GM18861 (cell line): ENCODE data around the gene SNX9.

ENCODE experiments used
- ATAC-seq: cut with Tn5 transposase; IDR thresholded peaks from one replicate; pipeline ENCODE4 v1.9.1; 2021; ENCODE audit not compliant: unreplicated experiment

SNX9 gene

DNA sequence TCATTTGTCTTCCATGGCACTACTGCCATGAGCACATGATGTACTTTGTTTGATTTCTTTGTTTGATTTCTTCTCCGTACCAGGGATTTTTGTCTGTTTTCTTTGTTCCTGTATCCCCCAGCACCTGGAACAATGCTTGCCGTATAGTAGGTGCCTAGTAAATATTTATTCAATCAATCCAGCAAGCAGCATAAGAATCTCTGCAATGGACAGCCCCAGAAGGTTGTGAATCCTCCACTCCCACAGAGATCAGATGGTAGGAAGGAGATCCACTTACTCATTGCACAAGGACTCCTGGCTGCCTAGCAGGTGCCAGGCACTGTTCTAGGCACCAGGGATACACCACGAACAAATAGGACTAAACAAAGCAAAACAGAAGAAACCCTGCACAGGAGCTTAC is 151.9 kb downstream of the SNX9 start:
- ATAC-seq = no peak

DNA sequence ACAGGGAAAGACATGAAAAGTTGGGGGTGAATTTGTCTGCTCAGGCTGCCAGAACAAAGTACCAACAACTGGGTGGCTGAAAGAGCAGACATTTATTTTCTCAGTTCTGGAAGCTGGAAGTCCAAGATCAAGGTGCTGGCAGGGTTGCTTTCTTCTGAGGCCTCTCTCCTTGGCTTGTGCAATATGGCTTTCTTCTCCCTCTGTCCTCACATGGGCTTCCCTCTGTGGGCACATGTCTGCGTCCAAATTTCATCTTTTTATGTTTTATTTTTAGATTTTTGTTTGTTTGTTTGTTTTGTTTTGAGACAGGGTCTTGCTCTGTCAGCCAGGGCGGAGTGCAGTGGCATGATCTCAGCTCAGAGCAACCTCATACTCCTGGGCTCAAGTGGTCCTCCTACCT is 152.4 kb downstream of the SNX9 start:
- ATAC-seq = no peak

DNA sequence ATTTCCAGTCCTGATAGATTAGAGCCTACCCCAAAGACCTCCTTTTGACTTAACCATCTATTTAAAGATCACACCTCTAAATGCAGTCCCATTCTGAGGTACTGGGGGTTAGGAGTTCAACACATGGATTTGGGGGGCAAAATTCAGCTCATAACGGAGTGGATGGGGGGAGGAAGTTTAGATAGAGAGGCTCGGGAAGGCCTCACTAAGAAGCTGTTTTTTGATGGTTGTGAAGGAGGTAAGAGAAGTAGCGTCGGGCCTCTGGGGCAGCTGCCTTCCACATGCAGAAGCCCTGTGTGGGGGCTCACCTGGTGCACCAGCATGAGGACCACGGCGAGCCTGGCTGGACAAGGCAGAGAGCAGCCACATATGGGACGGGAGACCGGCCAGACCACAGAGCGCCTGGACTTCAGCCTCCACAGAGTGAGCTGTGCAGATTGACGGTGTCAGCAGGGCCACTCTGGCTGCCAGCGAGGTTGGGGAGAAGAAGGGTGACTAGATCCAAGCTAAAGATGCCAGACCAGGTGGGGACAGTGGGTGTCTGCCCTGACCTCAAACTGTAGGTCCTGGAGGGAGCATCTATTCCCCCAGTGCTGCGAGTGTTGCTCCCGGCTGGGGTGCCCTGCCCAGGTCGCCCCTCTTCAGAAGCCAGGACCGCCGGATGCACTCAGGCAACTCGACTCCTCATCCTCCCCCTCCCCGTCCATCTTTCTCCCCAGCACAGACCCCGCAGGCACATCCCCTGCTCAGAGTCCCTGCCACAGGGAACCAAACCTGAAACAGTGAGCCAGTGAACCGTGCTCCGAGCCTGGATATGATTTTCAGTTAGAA is 153.5 kb downstream of the SNX9 start:
- ATAC-seq = no peak

DNA sequence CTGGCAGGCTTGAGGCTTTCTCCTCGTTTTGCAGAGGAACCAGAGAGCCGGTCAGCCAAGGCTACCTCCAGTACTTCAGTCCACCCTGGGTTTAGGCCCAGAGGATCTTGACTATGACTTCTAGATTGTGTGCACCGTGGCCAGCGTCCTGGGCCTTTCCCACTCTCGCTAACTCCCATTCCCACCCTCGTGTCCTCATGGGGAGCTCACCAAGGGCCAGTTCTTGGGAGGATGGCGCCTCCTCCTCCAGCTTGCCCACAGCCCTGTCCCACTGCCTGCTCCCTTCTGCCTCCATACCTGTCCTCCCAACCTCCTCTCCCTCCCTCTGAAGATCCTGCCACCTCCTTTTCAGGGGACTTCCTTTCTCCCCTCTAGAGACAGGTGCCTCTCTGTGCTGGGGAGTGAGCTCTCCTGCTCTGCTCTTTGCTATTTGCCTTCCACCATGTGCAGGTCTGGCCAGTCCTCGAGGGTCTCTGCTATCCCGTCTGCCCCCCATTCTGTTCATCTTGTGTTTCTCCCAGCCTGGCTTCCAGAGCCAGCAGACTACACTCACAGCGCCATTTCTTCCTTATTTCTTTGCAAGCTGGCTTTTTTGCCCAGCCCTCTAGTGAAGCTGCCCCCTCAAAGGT is 154.2 kb downstream of the SNX9 start:
- no peak for ATAC-seq

DNA sequence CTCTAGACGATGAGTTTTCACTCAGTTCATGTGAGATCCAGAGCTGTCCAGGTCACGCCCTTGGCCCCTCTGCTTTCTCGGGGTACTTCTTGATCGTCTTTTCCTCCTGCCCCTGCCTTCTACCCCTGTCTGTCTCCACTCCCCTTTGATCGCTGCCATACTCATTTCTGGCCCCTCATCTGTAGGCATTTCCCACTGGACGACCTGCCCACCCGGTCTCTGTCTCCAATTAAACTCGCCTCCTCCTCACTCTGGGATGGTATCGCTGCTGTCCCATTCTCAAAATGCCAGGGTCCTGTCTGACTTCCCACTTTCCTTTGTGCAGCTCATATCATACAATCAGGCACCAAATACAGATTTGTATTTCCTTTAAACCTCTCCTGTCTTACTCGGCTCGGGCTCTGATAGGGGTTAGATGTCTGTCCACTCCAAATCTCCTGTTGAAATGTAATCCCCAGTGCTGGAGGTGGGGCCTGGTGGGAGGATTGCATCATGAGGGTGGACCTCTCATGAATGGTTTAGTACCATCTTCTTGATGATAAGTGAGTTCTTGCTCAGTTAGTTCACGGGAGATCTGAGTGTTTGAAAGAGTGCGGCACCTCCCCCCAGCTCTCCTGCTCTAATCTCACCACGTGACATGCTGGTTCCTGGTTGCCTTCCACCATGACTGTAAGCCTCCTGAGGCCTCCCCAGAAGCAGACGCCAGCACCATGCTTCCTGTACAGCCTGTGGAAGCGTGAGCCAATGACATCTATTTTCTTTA is 155.2 kb downstream of the SNX9 start:
- no peak for ATAC-seq

DNA sequence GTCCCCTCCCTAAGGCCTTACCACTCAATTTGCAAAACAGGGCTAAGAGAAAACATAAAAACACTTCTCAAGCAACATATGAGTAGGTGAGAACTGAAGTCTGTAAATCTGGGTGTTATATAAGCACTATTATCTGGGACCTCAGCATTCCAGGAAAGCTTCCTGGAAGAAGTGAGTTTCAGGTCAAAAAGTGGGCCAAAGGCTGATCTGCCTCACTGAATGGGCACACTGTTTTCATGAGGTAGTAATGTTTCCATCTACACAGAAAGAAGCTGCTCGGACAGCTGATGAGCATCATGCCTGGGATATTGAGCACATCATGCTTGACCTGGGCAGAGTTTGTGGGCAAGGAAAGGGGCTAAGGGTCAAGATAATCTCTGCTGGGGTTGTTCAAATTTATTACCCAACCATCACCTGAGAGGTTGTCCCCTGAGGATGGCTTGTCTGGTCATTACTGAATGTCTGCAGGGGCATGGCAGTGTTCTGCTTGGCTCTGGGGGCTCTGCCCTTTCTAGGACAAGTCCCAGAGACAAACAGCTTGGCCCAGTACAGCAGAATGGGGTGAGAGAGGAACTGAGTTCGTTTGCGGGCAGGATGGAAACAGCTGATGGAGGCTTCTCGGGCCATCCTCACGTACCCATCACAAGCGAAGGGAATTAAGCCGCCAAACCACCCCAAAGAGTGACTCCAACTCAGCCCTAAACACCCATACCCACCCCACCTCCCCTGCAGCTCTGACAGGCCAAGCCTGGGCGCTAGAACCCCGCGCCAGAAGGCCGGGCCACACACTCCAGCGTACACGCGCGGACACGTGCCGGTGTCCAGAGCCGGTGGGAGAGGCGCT is 157.5 kb downstream of the SNX9 start:
- ATAC-seq = no peak

DNA sequence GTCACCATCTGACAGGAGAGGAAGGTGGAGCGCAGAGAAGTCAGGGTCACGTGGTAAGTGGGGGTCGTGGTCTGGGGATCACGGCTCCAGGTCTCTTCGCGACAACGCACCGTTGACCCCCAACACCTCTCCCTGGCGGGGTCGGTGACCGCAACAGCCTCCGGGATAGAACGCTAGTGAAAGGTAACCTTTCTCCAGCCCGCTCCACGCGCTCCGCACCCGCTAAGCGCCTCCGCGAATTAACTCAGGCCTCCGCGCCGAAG is 158.0 kb downstream of the SNX9 start:
- peak; percentile 5 for ATAC-seq

DNA sequence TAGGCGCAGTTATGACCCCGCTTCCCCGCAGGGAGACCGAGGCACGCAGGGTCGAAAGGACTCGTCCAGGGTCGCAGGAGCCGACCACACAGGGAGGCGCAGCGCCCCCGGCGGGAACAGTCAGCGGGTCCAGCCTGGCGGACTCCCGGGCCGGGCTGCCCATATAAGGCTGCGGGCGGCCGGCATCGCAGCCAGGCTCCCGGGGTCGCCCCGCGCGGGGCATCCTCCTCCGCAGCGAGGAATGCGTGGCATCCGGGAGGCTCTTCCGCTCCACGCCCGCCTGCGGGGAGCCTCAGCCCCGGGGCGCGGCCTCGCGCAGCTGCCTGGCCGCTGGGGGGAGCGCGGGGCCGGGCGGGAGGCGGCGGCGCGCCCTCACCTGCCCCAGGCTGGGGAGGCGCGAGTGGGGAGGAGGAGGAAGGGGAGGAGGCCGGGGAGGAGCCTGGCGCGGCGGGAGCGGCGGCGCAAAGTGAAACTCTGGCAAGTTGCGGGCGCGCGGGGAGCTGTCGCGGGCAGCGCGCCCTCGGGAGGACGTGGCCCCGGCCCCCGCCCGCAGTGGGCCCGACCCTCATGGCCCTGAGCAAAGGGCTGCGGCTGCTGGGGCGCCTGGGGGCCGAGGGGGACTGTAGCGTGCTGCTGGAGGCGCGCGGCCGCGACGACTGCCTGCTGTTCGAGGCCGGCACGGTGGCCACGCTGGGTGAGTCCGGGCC is 158.5 kb downstream of the SNX9 start, which contains the start of gene SYNJ2:
SYNJ2 (plus strand) TSS at position 469 of the 707 bp plus-strand sequence; CDS start at position 568, 99 bp downstream.
- peak; percentile 78 for ATAC-seq

DNA sequence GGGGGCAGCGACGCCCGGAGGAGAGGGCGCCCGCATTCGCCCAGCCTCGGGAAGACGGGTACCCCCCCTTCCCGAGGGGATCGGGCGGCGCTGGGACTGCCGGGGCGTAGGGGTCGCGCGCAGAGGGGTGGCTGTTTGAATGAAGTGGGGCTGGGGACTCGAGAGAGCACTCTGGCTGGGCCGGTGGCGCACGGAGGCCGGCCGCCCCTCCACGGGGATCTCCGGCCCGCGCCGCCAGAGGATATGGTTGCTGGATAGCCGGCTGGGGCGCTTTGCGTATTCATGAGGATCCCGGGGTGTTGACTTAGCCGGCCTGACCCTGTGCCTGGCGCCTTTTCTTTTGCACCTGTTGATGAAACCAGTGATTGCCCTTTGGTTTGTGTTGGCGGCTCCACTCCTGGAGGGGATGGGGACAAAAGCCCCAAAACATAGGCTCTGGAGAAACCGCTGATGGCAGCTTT is 159.1 kb downstream of the SNX9 start:
- no peak for ATAC-seq

DNA sequence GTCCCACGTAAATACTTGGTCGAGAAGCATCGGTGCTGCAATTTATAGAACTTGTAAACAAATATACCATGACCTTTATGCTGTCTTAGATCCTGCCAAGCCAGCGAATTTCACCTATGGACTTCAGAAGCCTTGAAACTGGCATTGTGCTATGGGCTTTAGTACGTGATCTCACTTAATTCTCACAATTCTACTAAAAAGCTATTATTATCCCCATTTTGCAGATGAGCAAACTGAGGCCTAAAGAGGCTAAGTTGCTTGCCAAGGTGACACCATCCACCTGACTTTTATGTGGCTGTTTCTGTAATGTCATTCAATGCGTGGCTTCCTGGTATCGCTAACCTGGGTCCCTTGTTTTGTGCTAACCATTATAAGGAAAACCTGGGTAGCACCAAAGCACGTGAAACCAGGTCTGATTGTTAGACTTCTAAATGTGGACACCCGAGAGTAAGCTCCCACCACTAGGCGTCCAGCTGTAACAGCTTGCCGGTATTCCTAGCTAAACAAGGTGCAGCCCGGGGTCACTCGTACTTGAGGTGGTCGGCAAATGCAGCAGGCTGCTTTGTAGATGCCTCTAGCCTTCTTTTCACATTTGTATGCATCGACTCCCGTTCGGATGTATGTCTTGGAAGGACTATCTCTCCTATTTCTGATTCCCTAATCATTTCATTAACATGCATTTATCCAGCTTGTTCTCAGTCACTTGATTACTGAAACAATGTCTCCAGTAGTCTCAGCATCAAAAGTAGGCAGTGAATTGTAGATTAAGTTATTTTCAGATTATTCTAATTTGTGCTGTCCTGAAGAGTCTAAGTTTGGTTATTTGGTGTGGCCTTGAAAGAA is 159.7 kb downstream of the SNX9 start:
- no peak for ATAC-seq

DNA sequence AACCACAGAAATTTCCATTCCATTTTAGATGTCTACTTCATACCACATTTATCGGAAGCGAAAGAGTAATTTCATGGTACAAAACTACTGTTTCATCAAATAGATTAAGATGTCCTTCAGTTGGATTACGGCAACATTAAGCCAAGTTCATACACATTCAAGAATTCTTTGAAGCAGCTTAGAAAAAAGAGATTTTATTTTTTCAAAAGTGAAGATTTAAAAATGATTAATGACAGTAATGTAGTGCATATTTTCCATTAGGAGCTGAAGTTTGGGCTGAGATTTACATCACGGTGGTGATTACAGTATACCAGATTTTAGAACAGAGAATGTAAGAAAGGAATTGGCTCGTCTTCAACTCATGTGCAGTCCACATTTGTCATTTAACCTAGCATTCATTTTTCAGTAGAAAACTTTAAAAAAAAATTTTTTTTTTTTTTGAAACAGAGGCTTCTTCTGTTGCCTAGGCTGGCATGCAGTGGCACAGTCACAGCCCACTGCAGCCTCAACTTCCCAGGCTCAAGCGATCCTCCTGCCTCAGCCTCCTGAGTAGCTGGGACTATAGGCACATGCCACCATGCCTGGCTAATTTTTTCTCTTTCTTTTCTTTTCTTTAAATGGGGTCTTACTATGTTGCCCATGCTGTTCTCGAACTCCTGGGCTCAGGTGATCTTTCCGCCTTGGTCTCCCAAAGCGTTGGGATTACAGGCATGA is 160.5 kb downstream of the SNX9 start:
- no peak for ATAC-seq

DNA sequence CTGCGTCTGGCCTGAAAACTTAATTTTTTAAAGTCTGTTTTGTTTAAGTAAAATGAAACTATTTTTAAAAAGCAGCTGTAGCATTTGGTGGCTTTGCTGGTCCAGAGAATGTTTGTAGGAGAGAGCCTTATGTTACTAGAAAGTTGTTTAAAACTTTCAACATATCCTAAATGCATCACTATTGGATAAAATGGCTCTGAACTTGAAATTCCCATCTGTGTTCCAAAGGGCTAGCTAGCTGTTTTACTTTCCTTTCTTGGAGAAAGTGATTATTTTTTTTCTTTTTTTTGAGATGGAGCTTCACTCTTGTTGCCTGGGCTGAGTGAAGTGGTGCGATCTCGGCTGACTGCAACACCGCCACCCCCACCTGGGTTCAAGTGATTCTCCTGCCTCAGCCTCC is 161.1 kb downstream of the SNX9 start:
- ATAC-seq = no peak

DNA sequence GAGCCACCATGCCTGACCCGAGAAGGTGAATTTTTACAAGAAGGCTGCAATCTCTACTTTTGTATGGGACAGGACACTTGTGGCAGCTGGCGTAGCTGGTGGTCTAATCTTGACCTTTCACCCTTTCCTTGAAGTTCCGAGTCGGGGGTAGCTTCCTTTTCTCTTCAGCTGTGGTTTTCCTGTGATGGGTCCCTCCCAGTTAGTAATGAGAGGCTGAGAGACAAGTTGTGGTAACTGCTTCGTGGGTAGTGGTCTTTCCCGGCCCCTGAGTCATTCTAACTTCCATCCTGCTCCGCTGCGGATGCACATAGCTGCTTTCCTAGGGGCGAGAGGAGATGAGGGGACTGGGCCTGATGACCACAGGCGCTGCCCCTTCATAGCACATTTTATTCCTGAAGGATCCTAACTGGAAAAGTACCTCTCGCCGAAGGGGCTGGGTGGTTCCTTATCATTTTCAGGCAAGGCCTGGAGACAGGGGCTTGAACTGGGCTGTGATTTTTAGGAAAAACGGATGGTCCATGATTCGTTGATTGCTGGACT is 161.7 kb downstream of the SNX9 start:
- ATAC-seq = no peak

DNA sequence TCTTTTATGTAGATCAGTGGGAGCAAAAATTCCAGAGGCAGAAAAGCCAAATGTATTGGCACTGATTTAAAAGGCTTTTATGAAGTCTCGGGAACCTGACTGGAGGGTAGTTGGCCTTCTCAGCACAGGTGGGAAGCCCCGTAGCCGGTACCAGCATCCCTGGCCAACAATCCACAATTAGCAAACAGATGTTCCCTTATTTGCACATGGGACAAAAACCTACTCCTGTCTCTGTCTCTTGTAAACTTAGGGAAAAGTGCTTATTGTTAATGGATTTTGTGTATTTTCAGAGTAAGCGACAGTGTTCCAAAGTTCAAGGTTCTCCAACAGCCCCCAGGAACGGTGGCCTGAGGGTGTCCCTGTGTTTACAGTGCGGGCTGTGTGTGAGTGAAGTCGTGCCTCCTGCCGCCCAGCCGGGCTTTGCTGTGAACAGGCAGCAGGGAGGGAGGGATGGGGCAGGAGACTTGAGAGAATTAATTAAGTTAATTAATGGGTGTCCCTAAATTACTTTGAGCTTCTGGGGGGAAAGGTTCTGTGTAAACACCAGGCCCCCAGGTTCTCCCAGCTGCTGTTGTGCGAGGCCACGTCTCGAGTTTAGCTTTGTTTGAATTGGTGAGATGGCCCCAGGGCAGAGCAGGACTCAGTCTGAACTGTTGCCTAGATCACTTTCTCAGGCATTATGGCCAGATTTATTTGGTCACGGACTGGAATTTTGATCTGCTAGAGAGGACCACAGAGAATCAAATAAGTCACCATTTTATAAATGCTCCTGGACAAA is 162.5 kb downstream of the SNX9 start:
- ATAC-seq = no peak

DNA sequence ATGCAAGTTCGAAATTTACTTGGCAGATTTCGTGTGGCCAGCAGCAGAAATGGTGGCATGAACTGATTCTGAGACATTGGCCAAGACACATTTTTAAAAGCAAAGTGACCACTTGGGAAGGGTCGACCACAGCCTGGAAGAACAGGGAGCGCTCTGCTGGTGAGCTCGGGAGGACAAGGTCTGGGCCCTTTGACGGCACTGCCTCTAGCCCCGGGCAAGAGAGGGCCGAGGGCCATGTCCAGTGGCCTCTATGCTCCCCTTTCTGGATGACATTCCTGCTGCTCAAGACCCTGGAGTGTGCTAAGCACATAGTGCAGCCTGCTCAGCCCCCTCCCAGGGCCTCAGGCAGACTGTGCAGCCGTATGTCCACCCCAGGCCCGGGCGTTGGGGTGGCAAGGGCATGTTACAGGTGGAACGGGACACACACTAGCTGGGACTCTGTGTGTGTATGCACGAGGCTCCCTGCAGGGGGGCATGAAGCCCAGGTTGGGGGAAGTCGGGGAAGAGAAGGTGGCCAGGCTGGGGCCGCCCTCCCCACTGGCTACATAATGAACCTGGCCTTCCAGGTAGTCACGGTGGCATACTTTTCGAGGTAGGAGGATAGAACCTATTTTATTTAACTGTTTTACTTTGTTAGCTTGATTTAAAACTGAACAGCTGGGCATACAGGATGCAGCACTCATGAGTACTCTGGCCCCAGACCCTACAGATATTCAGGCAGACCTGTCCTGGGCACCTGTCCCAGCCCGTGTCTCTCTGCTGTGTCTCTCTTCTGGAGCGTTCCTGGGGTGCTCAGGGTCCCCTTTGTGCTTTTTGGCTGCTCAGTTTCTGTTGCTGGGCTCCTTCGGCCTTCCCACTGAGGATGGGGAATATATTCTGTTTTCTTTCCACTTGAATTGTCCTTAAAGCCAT is 165.0 kb downstream of the SNX9 start:
- no peak for ATAC-seq

DNA sequence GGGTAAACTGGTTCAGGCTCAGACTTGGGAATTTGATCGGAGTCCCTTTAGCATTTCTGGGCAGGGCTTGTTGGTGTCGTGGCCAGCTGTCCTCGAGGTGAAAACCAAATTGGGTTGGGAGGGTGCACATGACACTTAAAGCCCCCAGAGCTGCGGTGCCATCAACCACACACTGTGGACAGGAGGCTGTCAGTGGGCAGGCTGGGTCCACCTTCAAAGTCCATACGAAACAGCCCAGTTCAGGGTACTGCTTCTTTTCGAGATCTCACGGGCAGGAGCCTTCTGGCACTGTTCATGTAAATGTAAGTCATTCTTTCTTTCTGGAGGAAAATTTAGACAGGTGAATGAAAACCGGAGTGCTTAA is 165.6 kb downstream of the SNX9 start:
- no peak for ATAC-seq
